ENCODE measurements around the gene NACA. TPM values are rescaled to one million over a fixed set of nuclear protein-coding genes. Genes with fewer than 3 reads are reported as not detected.
A peak's percentile ranks its signal among the peaks of the same experiment; 100 is the strongest.

NACA gene
- total RNA-seq, 1 donor from 2014 or later, result 1,274 TPM

DNA sequence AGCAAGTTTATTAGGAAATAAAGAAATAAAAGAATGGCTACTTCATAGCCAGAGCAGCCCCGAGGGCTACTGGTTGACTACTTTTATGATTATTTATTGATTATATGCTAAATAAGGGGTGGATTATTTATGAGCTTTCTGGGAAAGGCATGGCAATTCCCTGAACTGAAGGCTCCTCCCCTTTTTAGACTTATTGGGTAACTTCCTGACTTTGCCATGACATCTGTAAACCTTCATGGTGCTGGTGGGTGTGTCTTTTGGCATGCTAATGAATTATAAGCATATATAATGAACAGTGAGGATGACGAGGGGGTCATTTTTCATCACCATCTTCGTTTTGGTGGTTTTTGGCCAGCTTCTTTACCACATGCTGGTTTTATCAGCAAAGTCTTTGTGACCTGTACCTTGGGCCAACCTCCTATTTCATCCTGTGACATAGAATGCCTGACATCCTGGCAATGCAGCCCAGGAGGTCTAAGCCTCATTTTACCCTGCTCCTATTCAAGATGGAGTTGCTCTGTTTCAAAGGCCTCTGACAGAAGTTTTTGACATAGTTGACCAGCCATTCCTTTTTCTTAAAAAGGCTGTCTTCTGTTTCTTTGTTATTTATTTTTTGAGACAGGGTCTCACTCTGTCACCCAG, 26.0 kb downstream of the NACA start:
- no peaks in the 10 kb centered on the region for H3K9me3 ChIP-seq
- no peak overlapping the region for H3K4me3 ChIP-seq
- TF ChIP-seq, protein P1, sequence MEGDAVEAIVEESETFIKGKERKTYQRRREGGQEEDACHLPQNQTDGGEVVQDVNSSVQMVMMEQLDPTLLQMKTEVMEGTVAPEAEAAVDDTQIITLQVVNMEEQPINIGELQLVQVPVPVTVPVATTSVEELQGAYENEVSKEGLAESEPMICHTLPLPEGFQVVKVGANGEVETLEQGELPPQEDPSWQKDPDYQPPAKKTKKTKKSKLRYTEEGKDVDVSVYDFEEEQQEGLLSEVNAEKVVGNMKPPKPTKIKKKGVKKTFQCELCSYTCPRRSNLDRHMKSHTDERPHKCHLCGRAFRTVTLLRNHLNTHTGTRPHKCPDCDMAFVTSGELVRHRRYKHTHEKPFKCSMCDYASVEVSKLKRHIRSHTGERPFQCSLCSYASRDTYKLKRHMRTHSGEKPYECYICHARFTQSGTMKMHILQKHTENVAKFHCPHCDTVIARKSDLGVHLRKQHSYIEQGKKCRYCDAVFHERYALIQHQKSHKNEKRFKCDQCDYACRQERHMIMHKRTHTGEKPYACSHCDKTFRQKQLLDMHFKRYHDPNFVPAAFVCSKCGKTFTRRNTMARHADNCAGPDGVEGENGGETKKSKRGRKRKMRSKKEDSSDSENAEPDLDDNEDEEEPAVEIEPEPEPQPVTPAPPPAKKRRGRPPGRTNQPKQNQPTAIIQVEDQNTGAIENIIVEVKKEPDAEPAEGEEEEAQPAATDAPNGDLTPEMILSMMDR (IDR thresholded peaks at IDR 0.05), result no peak
- TF ChIP-seq POLR2A (IDR thresholded peaks at IDR 0.05) (no peak), POLR2AphosphoS5 (IDR thresholded peaks at IDR 0.05; ENCODE audit: insufficient read depth in 1 of 2, low read depth in 1 of 2) (no peak)
- DNase-seq (ENCODE audit: extremely low spot score in 2 of 2), result no peak
- no peak overlapping the region for H3K27ac ChIP-seq
- intact Hi-C loops (cut with DNase I), result no loop called here
- no peaks in the 10 kb centered on the region for H3K36me3 ChIP-seq
- no peaks in the 10 kb centered on the region for H3K27me3 ChIP-seq
- H3K4me1 ChIP-seq, result no peaks in the 10 kb centered on the region

DNA sequence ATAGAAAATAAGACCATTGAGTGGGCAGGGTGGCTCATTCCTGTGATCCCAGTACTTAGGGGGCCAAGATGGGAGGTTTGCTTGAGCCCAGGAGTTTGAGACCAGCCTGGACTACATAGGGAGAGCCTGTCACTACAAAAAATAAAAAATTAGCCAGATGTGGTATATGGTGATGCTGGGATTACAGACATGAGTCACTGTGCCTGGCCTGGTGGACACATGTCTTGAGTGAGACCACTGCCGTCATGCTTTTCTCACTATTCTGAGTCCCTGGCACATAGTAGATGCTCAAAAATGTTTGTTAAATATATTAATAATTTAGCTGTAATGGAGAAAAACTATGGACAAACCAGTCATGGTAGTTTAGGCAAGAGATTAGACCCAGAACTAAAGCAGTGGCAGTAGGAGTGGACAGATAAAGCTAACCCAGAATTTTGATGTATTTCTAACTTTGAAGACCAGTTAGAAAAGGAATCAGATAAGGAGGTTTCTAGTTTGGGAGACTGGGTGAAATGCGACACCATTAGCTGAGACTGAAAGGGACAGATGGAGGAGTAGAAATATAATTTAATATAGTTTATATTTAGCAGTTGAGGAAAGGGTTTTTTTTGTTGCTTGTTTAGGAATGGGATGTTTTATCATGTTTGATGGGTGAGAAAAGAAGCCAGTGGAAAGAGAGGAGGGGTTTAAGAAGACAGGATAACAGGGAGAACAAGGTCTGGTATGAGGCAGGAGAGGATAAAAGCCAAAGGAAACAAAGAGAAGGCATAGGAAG, 29.6 kb downstream of the NACA start:
- TF ChIP-seq, protein P1 (IDR thresholded peaks at IDR 0.05), result no peak
- TF ChIP-seq POLR2AphosphoS5 (IDR thresholded peaks at IDR 0.05; ENCODE audit: insufficient read depth in 1 of 2, low read depth in 1 of 2) (no peak), POLR2A (IDR thresholded peaks at IDR 0.05) (no peak)
- no peak overlapping the region for H3K27ac ChIP-seq
- intact Hi-C loops (cut with DNase I), result no loop called here
- H3K9me3 ChIP-seq, result no peaks in the 10 kb centered on the region
- H3K4me3 ChIP-seq, result no peak overlapping the region
- no peaks in the 10 kb centered on the region for H3K4me1 ChIP-seq
- no peak for DNase-seq (ENCODE audit: extremely low spot score in 2 of 2)
- H3K36me3 ChIP-seq, result no peaks in the 10 kb centered on the region
- H3K27me3 ChIP-seq, result no peaks in the 10 kb centered on the region

DNA sequence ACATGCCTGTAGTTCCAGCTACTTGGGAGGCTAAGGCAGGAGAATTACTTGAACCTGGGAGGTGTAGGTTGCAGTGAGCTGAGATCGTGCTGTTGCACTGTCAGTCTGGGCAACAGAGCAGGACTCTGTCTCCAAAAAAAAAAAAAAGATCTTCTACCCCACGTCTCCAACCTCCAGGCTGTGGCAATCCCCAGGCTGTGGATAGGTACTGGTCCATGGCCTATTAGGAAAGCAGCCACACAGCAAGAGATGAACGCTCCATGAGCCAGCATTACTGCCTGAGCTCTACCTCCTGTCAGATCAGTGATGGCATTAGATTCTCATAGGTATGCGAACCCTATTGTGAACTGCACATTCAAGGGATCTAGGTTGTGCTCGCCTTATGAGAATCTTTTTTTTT, 30.9 kb downstream of the NACA start:
- Histone ChIP-seq H3K4me1 (peaks cover 6% of the 10 kb centered on the region), H3K36me3 (no peaks in the 10 kb centered on the region), H3K27me3 (no peaks in the 10 kb centered on the region), H3K4me3 (no peak overlapping the region), H3K9me3 (no peaks in the 10 kb centered on the region), H3K27ac (no peak overlapping the region)
- DNase-seq (ENCODE audit: extremely low spot score in 2 of 2), result no peak
- TF ChIP-seq POLR2AphosphoS5 (IDR thresholded peaks at IDR 0.05; ENCODE audit: insufficient read depth in 1 of 2, low read depth in 1 of 2) (no peak), POLR2A (IDR thresholded peaks at IDR 0.05) (no peak)
- TF ChIP-seq, protein P1 (IDR thresholded peaks at IDR 0.05), result no peak
- intact Hi-C loops (cut with DNase I), result no loop called here

DNA sequence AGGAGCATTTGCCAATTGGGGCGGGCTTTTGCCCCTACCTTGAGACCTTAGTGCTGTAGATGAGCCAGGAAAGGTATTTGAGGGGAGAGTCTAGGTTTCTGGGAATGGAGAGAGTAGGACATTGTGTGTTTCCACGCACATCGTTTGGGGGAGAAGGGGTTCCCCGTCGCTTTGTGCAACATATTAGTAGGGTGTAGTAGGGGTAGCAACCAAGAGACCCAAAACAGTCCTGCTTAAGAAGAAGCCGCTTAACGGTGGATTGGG, 36.3 kb downstream of the NACA start:
- DNase-seq (ENCODE audit: extremely low spot score in 2 of 2), result no peak
- Histone ChIP-seq H3K4me3 (peak overlapping the region; percentile 83 to 94), H3K4me1 (peaks cover 38% of the 10 kb centered on the region), H3K9me3 (no peaks in the 10 kb centered on the region), H3K27ac (peak overlapping the region; percentile 100), H3K36me3 (no peaks in the 10 kb centered on the region), H3K27me3 (no peaks in the 10 kb centered on the region)
- TF ChIP-seq POLR2A (IDR thresholded peaks at IDR 0.05), result no peak
- TF ChIP-seq POLR2AphosphoS5 (IDR thresholded peaks at IDR 0.05; ENCODE audit: insufficient read depth in 1 of 2, low read depth in 1 of 2), result no peak
- TF ChIP-seq, protein P1 (IDR thresholded peaks at IDR 0.05), result no peak
- intact Hi-C loops (cut with DNase I), result loop anchor here (5.0 kb wide), 1 partner anchor 46 kb away; no protein-coding TSS in a partner anchor

All from vagina (tissue), 2 donors.